ENCODE measurements around the gene EAF1.

GRCh38 chr3:15433531-15433930 lies 6.1 kb downstream of the EAF1 start:
- TF ChIP-seq CTCF (conservative IDR thresholded peaks at IDR 0.05; ENCODE audit: low read length): no peak
- no peak for TF ChIP-seq EZH2phosphoT487 (IDR thresholded peaks at IDR 0.05; ENCODE audit: borderline replicate concordance)
